K562 (cell line): Measurements from ENCODE around the gene CHAD. TPM values are rescaled to one million over a fixed set of nuclear protein-coding genes. Genes with fewer than 3 reads are reported as not detected.
A peak's percentile ranks its signal among the peaks of the same experiment; 100 is the strongest.

Experiments used
- CHD1 ChIP-seq: fragments of 200-600 bp; sonication (generic); IDR thresholded peaks from one replicate; pipeline ENCODE4 v1.6.1; 2012; ENCODE audit warnings: mild to moderate bottlenecking, moderate library complexity, low read length, inconsistent platforms
- CREM ChIP-seq: IDR thresholded peaks from 2 replicates; pipeline ENCODE4 v1.6.1; 2014; ENCODE audit warnings: antibody characterized with exemption, low read depth
- EP400 ChIP-seq: fragments of 450-650 bp; IDR thresholded peaks from 2 replicates; pipeline ENCODE4 v1.6.1; 2017; ENCODE audit warnings: antibody characterized with exemption, mild to moderate bottlenecking, moderate library complexity
- FOXA1 ChIP-seq: fragments of 450-650 bp; IDR thresholded peaks from 2 replicates; pipeline ENCODE4 v1.6.1; 2016; ENCODE audit warnings: mild to moderate bottlenecking, borderline replicate concordance
- HDGF ChIP-seq: fragments of 450-650 bp; IDR thresholded peaks from 2 replicates; pipeline ENCODE4 v1.6.1; 2016
- HNRNPK ChIP-seq: fragments of 200-400 bp; formaldehyde crosslinking; IDR thresholded peaks from one replicate; pipeline ENCODE4 v1.6.1; 2018; ENCODE audit warnings: mild to moderate bottlenecking, low read depth, low read length; ENCODE audit not compliant: poor library complexity, severe bottlenecking
- HNRNPUL1 ChIP-seq: fragments of 200-400 bp; formaldehyde crosslinking; IDR thresholded peaks from 2 replicates; pipeline ENCODE4 v1.6.1; 2017; ENCODE audit warnings: low read length
- KDM1A ChIP-seq, 2 experiments: fragments of 450-650 bp; IDR thresholded peaks; 2 replicates each; pipeline ENCODE4 v1.6.1; 2016; ENCODE audit warnings: mild to moderate bottlenecking in 2 of 2
- KLF1 ChIP-seq: fragments of 450-650 bp; IDR thresholded peaks from 2 replicates; pipeline ENCODE4 v1.6.1; 2016; ENCODE audit warnings: missing genetic modification characterization, missing compliant biosample characterization
- NCOA6 ChIP-seq: fragments of 450-650 bp; IDR thresholded peaks from 2 replicates; pipeline ENCODE4 v1.6.1; 2017; ENCODE audit warnings: mild to moderate bottlenecking
- NCOR1 ChIP-seq: fragments of 450-650 bp; IDR thresholded peaks from 2 replicates; pipeline ENCODE4 v1.6.1; 2016; ENCODE audit warnings: mild to moderate bottlenecking, moderate library complexity
- NELFE ChIP-seq: IDR thresholded peaks from 2 replicates; pipeline ENCODE4 v1.6.1; 2011; ENCODE audit warnings: mild to moderate bottlenecking; ENCODE audit not compliant: insufficient read depth, insufficient read length
- PHTF2 ChIP-seq: fragments of 250-450 bp; sonication (Bioruptor Pico); IDR thresholded peaks from 2 replicates; pipeline ENCODE4 v1.5.0; 2021; ENCODE audit warnings: mild to moderate bottlenecking
- PTTG1 ChIP-seq: fragments of 450-650 bp; IDR thresholded peaks from 2 replicates; pipeline ENCODE4 v1.6.1; 2016; ENCODE audit warnings: low read depth, mild to moderate bottlenecking, missing genetic modification characterization, missing compliant biosample characterization
- RNF2 ChIP-seq: sonication (generic); IDR thresholded peaks from 2 replicates; pipeline ENCODE4 v1.6.1; 2016
- SNIP1 ChIP-seq: fragments of 450-650 bp; IDR thresholded peaks from 2 replicates; pipeline ENCODE4 v1.7.1; 2017; ENCODE audit warnings: low read depth, mild to moderate bottlenecking
- ZKSCAN8 ChIP-seq: fragments of 200-800 bp; sonication (Bioruptor generic); IDR thresholded peaks from 2 replicates; pipeline ENCODE4 v1.6.1; 2016; ENCODE audit warnings: missing genetic modification characterization, missing compliant biosample characterization
- ZNF146 ChIP-seq: IDR thresholded peaks from one replicate; pipeline ENCODE4 v1.6.1; 2018; ENCODE audit warnings: missing compliant biosample characterization; ENCODE audit not compliant: unreplicated experiment
- ZNF212 ChIP-seq: fragments of 450-650 bp; formaldehyde crosslinking; IDR thresholded peaks from 2 replicates; pipeline ENCODE4 v1.4.0; 2020; ENCODE audit warnings: mild to moderate bottlenecking
- ZNF280A ChIP-seq: fragments of 450-650 bp; IDR thresholded peaks from 2 replicates; pipeline ENCODE4 v1.6.1; 2018; ENCODE audit warnings: mild to moderate bottlenecking, low read depth; ENCODE audit not compliant: partially characterized antibody
- ZNF512 ChIP-seq: IDR thresholded peaks from 2 replicates; pipeline ENCODE4 v1.6.1; 2016; ENCODE audit warnings: missing genetic modification characterization, missing compliant biosample characterization
- ZNF518B ChIP-seq: fragments of 250-450 bp; sonication (Bioruptor Pico); IDR thresholded peaks from 2 replicates; pipeline ENCODE4 v1.5.0; 2021; ENCODE audit warnings: mild to moderate bottlenecking, moderate library complexity
- polyA plus RNA-seq, 8 experiments: library from polyadenylated mRNA; depleted of rRNA in 4 of 8; stranded (reverse) in 5 of 8; unstranded in 3 of 8; fragments of >200 nt; fragmentation: Nextera tagmentation in 2 of 8; fragmentation: Illumina TruSeq in 1 of 8; extraction: Ambion mirVana in 2 of 8; extraction: Trizol in 1 of 8; gene quantifications; 2 replicates each; pipeline versions ENCODE4 v1.2.1 to v1.2.3, GENCODE V29; 2011 to 2014; ENCODE audit warnings: inconsistent platforms in 1 of 8, missing spikeins in 1 of 8
- total RNA-seq, 7 experiments: library from RNA; depleted of rRNA in 6 of 7; stranded (reverse); fragments of >200 nt in 6 of 7; fragmentation: Illumina TruSeq in 2 of 7; extraction: Trizol in 2 of 7; gene quantifications; 2 replicates each; pipeline versions ENCODE4 v1.2.1 to v1.2.3, GENCODE V29; 2011 to 2021; ENCODE audit warnings: low replicate concordance in 1 of 7
- TF ChIP-seq, protein P1 (sequence below): sonication (generic); formaldehyde crosslinking; IDR thresholded peaks from 2 replicates; pipeline ENCODE4 v1.8.0; 2022; ENCODE audit warnings: missing genetic modification reagents, mild to moderate bottlenecking, moderate library complexity, borderline replicate concordance

CHAD gene
- total and polyA plus RNA-seq, 9 of the 15 experiments (the other 6 are each of a cell fraction or from before 2014, with no cell fraction given): not detected

DNA sequence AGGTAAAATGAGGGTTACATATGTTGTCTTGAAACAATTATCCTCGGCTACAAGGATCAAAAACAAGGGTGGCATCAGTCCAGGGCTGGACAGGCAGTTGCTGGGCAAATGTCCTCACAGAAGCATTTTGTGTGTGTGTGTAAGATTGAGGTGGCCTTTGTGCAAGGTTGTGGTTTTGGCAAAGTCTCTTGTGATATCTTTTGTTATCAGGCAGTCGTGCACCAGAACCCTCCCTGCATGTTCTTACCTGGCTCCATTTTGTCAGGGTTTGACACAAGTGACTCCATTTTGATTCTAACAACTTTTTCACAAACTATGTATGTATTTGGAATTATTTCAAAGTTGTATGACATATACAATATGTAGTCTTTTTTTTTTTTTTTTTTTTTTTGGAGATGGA is 20.0 kb downstream of the CHAD start (continued):
- TF ChIP-seq ZNF518B (CRISPR knock-in tag): no peak
- no peak for TF ChIP-seq HNRNPUL1
- no peak for TF ChIP-seq CHD1
- no peak for TF ChIP-seq NELFE
- no peak for TF ChIP-seq NCOA6
- no peak for TF ChIP-seq RNF2
- no peak for TF ChIP-seq ZNF146
- TF ChIP-seq ZNF512: no peak
- TF ChIP-seq PTTG1 (tag): peak; percentile 84
- no peak for TF ChIP-seq HDGF
- TF ChIP-seq EP400: no peak
- no peak for TF ChIP-seq FOXA1
- no peak for TF ChIP-seq KDM1A (IDR thresholded peaks at IDR 0.05)
- no peak for TF ChIP-seq KLF1 (tag)
- TF ChIP-seq PHTF2 (CRISPR knock-in tag): no peak
- no peak for TF ChIP-seq SNIP1
- no peak for TF ChIP-seq ZNF280A
- peak; percentile 75; the same call in 1 of the 2 replicates for TF ChIP-seq ZKSCAN8 (CRISPR knock-in tag)
- TF ChIP-seq, protein P1, sequence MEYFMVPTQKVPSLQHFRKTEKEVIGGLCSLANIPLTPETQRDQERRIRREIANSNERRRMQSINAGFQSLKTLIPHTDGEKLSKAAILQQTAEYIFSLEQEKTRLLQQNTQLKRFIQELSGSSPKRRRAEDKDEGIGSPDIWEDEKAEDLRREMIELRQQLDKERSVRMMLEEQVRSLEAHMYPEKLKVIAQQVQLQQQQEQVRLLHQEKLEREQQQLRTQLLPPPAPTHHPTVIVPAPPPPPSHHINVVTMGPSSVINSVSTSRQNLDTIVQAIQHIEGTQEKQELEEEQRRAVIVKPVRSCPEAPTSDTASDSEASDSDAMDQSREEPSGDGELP (CRISPR knock-in tag): no peak
- no peak for TF ChIP-seq HNRNPK
- TF ChIP-seq NCOR1: no peak
- no peak for TF ChIP-seq CREM
- no peak for TF ChIP-seq ZNF212
